ENCODE measurements around the gene LRCH1.

LRCH1 gene

GRCh38 chr13:46666727-46667456 lies 113.9 kb downstream of the LRCH1 start:
- H3K9me3 ChIP-seq (ENCODE audit: control insufficient read depth in 2 of 2, low read length in 2 of 2) = no peaks in the 10 kb centered on the region
- H3K9ac ChIP-seq (ENCODE audit: low read length in 2 of 2) = no peak overlapping the region
- peaks cover 0 to 4% of the 10 kb centered on the region in 2 donors for H3K36me3 ChIP-seq (ENCODE audit: control insufficient read depth in 2 of 2, insufficient read depth in 2 of 2, low read length in 2 of 2)
- H3K4me3 ChIP-seq (ENCODE audit: low read length in 2 of 2) = no peak overlapping the region
- H3K27me3 ChIP-seq (ENCODE audit: control insufficient read depth in 1 of 2, insufficient read depth in 2 of 2, low read length in 2 of 2) = no peaks in the 10 kb centered on the region
- peak overlapping the region; percentile 43 for H3K27ac ChIP-seq (ENCODE audit: low read length)
- peaks cover 39% of the 10 kb centered on the region for H3K4me1 ChIP-seq (ENCODE audit: control insufficient read depth, insufficient read depth, low read length)

- Histone ChIP-seq H3K27me3 (ENCODE audit: control insufficient read depth in 1 of 2, insufficient read depth in 2 of 2, low read length in 2 of 2) (no peaks in the 10 kb centered on the region), H3K4me1 (ENCODE audit: control insufficient read depth, insufficient read depth, low read length) (peaks cover 46% of the 10 kb centered on the region), H3K27ac (ENCODE audit: low read length) (peak overlapping the region; percentile 64), H3K9me3 (ENCODE audit: control insufficient read depth in 2 of 2, low read length in 2 of 2) (no peaks in the 10 kb centered on the region), H3K36me3 (ENCODE audit: control insufficient read depth in 2 of 2, insufficient read depth in 2 of 2, low read length in 2 of 2) (peaks cover 2 to 4% of the 10 kb centered on the region in 2 donors), H3K9ac (ENCODE audit: low read length in 2 of 2) (no peak overlapping the region), H3K4me3 (ENCODE audit: low read length in 2 of 2) (peak overlapping the region in 1 of 2 donors; percentile 55)
These were observed 114.8 kb downstream of the LRCH1 start for GRCh38 chr13:46667687-46668281.

GRCh38 chr13:46668302-46668720 lies 115.3 kb downstream of the LRCH1 start:
- H3K36me3 ChIP-seq (ENCODE audit: control insufficient read depth in 2 of 2, insufficient read depth in 2 of 2, low read length in 2 of 2) = peaks cover 2 to 4% of the 10 kb centered on the region in 2 donors
- no peak overlapping the region for H3K9ac ChIP-seq (ENCODE audit: low read length in 2 of 2)
- H3K4me1 ChIP-seq (ENCODE audit: control insufficient read depth, insufficient read depth, low read length) = peaks cover 47% of the 10 kb centered on the region
- H3K27ac ChIP-seq (ENCODE audit: low read length) = peak overlapping the region; percentile 64
- no peaks in the 10 kb centered on the region for H3K9me3 ChIP-seq (ENCODE audit: control insufficient read depth in 2 of 2, low read length in 2 of 2)
- peak overlapping the region in 1 of 2 donors; percentile 55 for H3K4me3 ChIP-seq (ENCODE audit: low read length in 2 of 2)
- no peaks in the 10 kb centered on the region for H3K27me3 ChIP-seq (ENCODE audit: control insufficient read depth in 1 of 2, insufficient read depth in 2 of 2, low read length in 2 of 2)

DNA sequence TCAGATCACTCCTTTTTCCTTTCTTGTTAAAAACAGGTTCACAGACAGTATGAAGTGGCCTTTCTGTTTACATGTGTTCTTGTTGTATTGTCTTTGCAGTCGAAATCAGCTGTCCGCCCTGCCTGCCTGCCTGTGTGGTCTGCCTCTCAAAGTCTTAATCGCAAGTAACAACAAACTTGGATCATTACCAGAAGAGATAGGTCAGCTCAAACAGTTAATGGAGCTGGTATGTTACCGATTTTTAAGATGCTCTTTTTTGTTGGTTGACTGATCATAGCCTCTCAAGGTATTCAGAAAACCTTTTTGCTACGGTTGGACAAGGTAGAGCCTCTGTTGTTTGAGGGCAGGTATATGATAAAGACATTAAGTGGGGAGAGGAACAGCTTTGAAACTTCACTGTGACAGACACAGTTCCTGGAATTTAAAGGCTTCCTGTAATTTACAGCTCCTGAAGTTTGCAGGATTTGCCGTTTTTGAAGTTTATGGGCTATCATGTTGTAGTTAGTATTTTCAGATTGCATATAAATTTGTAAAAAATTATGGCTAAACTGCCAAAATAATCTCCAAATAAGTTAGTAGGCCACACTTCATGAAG lies 116.1 kb downstream of the LRCH1 start:
- Histone ChIP-seq H3K27me3 (ENCODE audit: control insufficient read depth in 1 of 2, insufficient read depth in 2 of 2, low read length in 2 of 2) (no peaks in the 10 kb centered on the region), H3K4me1 (ENCODE audit: control insufficient read depth, insufficient read depth, low read length) (peaks cover 40% of the 10 kb centered on the region), H3K9ac (ENCODE audit: low read length in 2 of 2) (no peak overlapping the region), H3K9me3 (ENCODE audit: control insufficient read depth in 2 of 2, low read length in 2 of 2) (no peaks in the 10 kb centered on the region), H3K4me3 (ENCODE audit: low read length in 2 of 2) (no peak overlapping the region), H3K27ac (ENCODE audit: low read length) (no peak overlapping the region), H3K36me3 (ENCODE audit: control insufficient read depth in 2 of 2, insufficient read depth in 2 of 2, low read length in 2 of 2) (peaks cover 2 to 4% of the 10 kb centered on the region in 2 donors)

DNA sequence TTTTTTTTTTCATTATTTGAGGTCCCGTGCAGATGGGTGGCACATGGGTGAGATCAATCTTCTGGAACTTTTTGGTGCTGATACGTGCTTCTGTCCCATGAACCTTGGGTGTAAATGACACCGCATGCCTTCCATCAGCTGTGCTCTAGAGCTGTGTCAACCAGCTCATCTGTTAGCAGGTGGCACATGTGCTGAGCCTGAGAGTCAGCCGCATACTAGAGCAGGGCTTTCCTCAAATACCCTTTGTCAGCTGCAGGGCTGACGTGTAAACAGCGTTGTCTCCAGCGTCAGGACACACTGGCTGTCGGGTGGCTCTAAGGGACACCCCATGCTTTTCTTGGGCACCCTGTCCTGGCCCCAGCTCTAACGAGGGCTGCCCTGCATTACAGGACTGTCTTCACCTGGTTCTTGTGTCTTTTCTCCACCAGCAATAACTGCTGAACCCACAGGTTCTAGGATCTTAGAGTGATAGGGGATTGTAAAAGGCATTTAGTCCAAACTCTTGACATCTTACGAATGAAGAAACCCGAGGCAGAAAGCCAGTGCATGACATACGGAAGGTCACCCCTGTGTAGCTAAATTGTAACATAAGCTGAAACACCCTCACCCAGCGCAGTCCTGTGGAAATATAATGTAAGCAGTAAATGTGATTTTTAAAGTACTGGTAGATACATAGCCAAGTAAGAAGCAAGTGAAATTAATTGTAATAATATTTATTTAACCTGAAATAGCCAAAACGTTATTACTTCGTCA lies 119.5 kb downstream of the LRCH1 start:
- Histone ChIP-seq H3K27ac (ENCODE audit: low read length) (peak overlapping the region; percentile 31), H3K27me3 (ENCODE audit: control insufficient read depth in 1 of 2, insufficient read depth in 2 of 2, low read length in 2 of 2) (no peaks in the 10 kb centered on the region), H3K4me3 (ENCODE audit: low read length in 2 of 2) (no peak overlapping the region), H3K9ac (ENCODE audit: low read length in 2 of 2) (no peak overlapping the region), H3K9me3 (ENCODE audit: control insufficient read depth in 2 of 2, low read length in 2 of 2) (no peaks in the 10 kb centered on the region), H3K36me3 (ENCODE audit: control insufficient read depth in 2 of 2, insufficient read depth in 2 of 2, low read length in 2 of 2) (peaks cover 2 to 4% of the 10 kb centered on the region in 2 donors), H3K4me1 (ENCODE audit: control insufficient read depth, insufficient read depth, low read length) (peaks cover 25% of the 10 kb centered on the region)

GRCh38 chr13:46675016-46675415 lies 122.0 kb downstream of the LRCH1 start:
- Histone ChIP-seq H3K9me3 (ENCODE audit: control insufficient read depth in 2 of 2, low read length in 2 of 2) (no peaks in the 10 kb centered on the region), H3K36me3 (ENCODE audit: control insufficient read depth in 2 of 2, insufficient read depth in 2 of 2, low read length in 2 of 2) (peaks cover 2 to 4% of the 10 kb centered on the region in 2 donors), H3K27ac (ENCODE audit: low read length) (peak overlapping the region; percentile 55), H3K4me1 (ENCODE audit: control insufficient read depth, insufficient read depth, low read length) (peaks cover 27% of the 10 kb centered on the region), H3K9ac (ENCODE audit: low read length in 2 of 2) (no peak overlapping the region), H3K4me3 (ENCODE audit: low read length in 2 of 2) (no peak overlapping the region), H3K27me3 (ENCODE audit: control insufficient read depth in 1 of 2, insufficient read depth in 2 of 2, low read length in 2 of 2) (no peaks in the 10 kb centered on the region)

DNA sequence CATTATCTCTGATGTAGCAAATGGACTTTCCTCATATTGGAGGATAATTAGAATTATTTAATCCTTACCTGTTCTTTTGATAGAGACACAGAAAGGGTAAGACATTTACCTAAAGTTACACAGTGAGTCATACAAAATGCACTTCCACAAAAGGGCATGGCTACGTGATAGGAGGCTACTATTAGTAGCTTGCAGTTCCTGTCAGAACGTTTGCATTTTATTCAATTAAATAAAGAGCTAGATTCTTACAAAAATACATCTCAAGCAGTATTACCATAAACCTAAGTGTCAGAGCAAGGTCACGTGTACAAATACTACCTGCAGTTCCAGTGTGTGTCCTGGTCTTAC lies 123.4 kb downstream of the LRCH1 start:
- Histone ChIP-seq H3K4me1 (ENCODE audit: control insufficient read depth, insufficient read depth, low read length) (peaks cover 37% of the 10 kb centered on the region), H3K27ac (ENCODE audit: low read length) (no peak overlapping the region), H3K9ac (ENCODE audit: low read length in 2 of 2) (no peak overlapping the region), H3K36me3 (ENCODE audit: control insufficient read depth in 2 of 2, insufficient read depth in 2 of 2, low read length in 2 of 2) (peaks cover 0 to 2% of the 10 kb centered on the region in 2 donors), H3K4me3 (ENCODE audit: low read length in 2 of 2) (no peak overlapping the region), H3K27me3 (ENCODE audit: control insufficient read depth in 1 of 2, insufficient read depth in 2 of 2, low read length in 2 of 2) (no peaks in the 10 kb centered on the region), H3K9me3 (ENCODE audit: control insufficient read depth in 2 of 2, low read length in 2 of 2) (no peaks in the 10 kb centered on the region)

- peak overlapping the region; percentile 68 to 74 for H3K4me3 ChIP-seq (ENCODE audit: low read length in 2 of 2)
- H3K27ac ChIP-seq (ENCODE audit: low read length) = peak overlapping the region; percentile 87
- peaks cover 26% of the 10 kb centered on the region for H3K4me1 ChIP-seq (ENCODE audit: control insufficient read depth, insufficient read depth, low read length)
These were observed 126.6 kb downstream of the LRCH1 start for GRCh38 chr13:46679369-46680120.

GRCh38 chr13:46682015-46682414 lies 129.0 kb downstream of the LRCH1 start:
- no peak overlapping the region for H3K4me3 ChIP-seq (ENCODE audit: low read length in 2 of 2)
- peaks cover 29% of the 10 kb centered on the region for H3K4me1 ChIP-seq (ENCODE audit: control insufficient read depth, insufficient read depth, low read length)
- H3K9me3 ChIP-seq (ENCODE audit: control insufficient read depth in 2 of 2, low read length in 2 of 2) = no peaks in the 10 kb centered on the region
- H3K27me3 ChIP-seq (ENCODE audit: control insufficient read depth in 1 of 2, insufficient read depth in 2 of 2, low read length in 2 of 2) = no peaks in the 10 kb centered on the region
- peaks cover 0 to 6% of the 10 kb centered on the region in 2 donors for H3K36me3 ChIP-seq (ENCODE audit: control insufficient read depth in 2 of 2, insufficient read depth in 2 of 2, low read length in 2 of 2)
- H3K27ac ChIP-seq (ENCODE audit: low read length) = peak overlapping the region; percentile 8
- no peak overlapping the region for H3K9ac ChIP-seq (ENCODE audit: low read length in 2 of 2)

More at GRCh38 chr13:46679369-46680120, 126.6 kb downstream of the LRCH1 start:
- H3K36me3 ChIP-seq (ENCODE audit: control insufficient read depth in 2 of 2, insufficient read depth in 2 of 2, low read length in 2 of 2) = peaks cover 0 to 6% of the 10 kb centered on the region in 2 donors
- peak overlapping the region; percentile 62 to 78 for H3K9ac ChIP-seq (ENCODE audit: low read length in 2 of 2)
- H3K9me3 ChIP-seq (ENCODE audit: control insufficient read depth in 2 of 2, low read length in 2 of 2) = no peaks in the 10 kb centered on the region
- H3K27me3 ChIP-seq (ENCODE audit: control insufficient read depth in 1 of 2, insufficient read depth in 2 of 2, low read length in 2 of 2) = no peaks in the 10 kb centered on the region

GRCh38 chr13:46682707-46683106 lies 129.7 kb downstream of the LRCH1 start:
- Histone ChIP-seq H3K9me3 (ENCODE audit: control insufficient read depth in 2 of 2, low read length in 2 of 2) (no peaks in the 10 kb centered on the region), H3K4me3 (ENCODE audit: low read length in 2 of 2) (no peak overlapping the region), H3K27ac (ENCODE audit: low read length) (peak overlapping the region; percentile 8), H3K4me1 (ENCODE audit: control insufficient read depth, insufficient read depth, low read length) (peaks cover 27% of the 10 kb centered on the region), H3K36me3 (ENCODE audit: control insufficient read depth in 2 of 2, insufficient read depth in 2 of 2, low read length in 2 of 2) (peaks cover 0 to 6% of the 10 kb centered on the region in 2 donors), H3K9ac (ENCODE audit: low read length in 2 of 2) (no peak overlapping the region), H3K27me3 (ENCODE audit: control insufficient read depth in 1 of 2, insufficient read depth in 2 of 2, low read length in 2 of 2) (no peaks in the 10 kb centered on the region)

Measured in stomach smooth muscle (tissue), 2 donors.